NCI-H1417 treated with DMSO at 0.1 percent for 48 hours (cell line): Measurements from ENCODE around the gene DUSP16.
"Not testable (repeated sequence)": the region's sequence is repeated elsewhere in the genome, so short reads cannot be mapped to it uniquely, and the experiment has no call there.

Experiments used
- DNase-seq: peaks from one replicate; lab custom pipeline; 2025; lab: John Stamatoyannopoulos, UW

The DUSP16 gene

GRCh38 chr12:12520273-12520672 is 42.4 kb downstream of the DUSP16 start:
- DNase-seq, result no peak

DNA sequence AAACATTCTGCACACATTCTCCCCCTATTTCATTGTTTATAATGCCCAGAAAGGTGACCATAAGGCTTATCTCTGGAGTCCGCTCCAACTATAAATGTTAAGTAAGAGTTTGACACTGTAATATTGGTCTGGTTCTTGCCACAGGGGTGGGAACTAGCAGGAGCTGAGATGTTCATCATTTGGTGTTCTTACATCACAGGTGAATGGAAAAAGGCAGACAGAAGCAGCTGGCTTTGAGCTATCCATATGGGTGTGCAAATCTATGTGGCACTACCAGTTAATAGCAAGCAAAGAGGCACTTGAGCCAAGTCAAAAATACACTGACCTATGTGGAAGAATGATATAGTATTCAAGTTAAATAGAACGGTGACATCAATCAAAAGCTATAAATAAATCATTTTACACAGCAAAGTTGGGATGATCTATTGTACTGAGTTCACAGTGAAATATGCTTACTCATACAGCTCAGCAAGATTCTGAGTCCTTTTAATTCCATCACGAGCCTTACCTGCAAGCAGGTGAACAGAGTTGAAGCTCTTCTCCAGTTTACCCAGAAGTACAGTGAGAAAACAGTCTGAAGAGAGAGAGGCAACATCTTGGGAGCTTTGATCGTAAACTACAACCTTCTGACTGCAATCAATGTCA is 43.2 kb downstream of the DUSP16 start:
- no peak for DNase-seq

DNA sequence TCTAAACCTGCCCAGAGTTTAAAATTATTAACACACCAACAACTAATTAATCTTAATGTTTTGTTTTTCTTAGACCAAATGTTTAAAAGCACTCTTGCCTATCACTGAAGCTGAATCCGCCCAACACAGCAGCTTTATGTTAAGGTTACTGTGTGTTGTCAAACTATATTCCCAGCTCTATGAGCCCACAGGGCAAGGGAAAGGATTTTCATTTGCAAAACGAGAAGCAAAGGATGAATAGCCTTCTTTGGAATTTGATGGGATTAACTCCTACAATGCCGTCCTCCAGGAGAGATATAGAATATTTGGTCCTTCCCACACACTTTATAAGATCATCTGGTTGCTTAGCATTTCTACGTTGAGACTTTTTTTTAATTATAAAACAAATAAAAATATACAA is 43.7 kb downstream of the DUSP16 start:
- DNase-seq, result no peak

DNA sequence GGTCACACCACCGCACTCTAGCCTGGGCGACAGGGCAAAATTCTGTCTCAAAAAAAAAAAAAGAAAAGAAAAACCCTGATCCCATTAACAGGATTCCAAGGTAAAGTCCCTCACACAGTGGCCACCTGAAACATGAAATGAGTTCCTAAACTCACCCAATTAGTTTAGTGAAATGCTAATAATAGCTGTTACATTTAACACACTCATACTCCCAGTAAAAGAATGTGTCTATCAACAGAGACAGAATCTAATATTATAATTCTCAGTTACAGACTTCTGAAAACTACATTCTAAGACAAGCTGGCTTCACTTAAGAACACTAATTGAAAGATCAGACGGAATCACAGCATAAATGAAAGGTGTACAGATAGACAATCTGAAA is 44.2 kb downstream of the DUSP16 start:
- no peak for DNase-seq

GRCh38 chr12:12513416-12514006 is 49.2 kb downstream of the DUSP16 start:
- DNase-seq, result no peak

DNA sequence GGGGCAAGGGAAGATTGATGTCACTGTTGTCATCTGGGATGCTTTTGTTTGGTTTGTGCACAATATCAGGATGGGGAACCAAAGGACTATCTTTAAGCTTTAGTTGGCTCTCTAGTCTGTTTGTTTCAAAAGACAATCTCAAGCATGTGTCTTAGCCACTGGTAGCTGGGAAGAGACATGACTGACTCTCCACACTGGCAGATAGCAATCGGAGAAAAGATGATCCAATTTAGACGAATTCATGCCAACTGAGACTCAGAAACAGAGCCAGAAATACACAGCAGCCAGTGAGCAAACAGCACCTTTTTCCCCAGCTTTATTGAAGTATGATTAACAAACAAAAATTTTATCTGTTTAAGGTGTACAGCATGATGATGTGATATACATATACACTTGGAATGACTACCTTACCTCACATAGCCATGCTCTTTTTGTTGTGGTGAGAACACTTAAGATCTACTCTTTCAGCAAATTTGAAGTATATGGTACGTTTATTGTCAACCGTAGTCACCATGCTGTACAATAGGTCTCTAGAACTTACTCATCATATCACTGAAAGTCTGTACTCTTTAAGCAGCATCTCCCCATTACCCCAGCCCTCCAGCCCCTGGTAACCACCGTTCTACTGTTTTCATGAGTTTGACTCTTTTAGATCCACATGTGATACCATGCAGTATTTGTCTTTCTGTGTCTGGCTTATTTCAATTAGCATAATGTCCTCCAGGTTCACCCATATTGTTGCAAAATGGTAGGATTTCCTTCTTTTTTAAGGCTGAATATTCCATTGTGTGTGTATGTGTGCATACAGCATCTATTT is 50.6 kb downstream of the DUSP16 start:
- no peak for DNase-seq

GRCh38 chr12:12511021-12511783 is 51.5 kb downstream of the DUSP16 start:
- no peak for DNase-seq

DNA sequence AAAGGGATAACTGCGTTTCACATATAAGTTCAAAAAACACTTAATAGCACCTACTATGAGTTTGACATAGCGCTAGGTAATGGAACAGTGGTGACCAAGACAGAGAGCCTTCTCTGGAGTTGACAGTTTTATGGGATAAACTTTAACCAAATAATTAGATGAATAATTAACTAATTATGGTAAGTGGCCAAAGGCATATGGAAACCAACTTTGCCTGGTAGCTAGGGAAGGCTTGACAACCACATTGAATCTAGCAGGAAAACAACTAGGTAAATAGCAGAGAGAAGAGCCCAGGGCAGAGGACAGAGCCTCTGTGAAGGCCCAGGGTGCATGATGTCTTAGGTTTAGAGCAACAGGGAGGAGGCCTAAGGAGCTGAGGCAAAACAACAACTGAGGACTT is 52.1 kb downstream of the DUSP16 start:
- no peak for DNase-seq

DNA sequence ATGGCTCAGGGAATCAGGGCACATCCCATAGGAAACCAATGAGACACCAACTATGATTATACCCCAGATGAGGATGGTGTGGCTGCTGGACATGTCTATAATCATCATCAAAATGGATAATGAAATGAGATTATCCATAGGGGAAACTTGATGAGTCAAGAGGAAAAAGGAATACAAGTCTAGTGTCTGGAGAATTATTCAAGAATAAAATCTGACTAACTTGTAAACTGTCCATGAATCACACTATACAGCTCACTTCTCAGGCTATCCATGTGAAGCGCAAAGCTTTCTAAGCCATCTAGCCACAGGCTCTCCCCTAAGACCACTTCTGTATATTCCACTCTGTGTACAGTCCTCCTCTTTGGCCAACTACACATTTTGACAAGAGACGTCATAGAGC is 52.5 kb downstream of the DUSP16 start:
- DNase-seq, result no peak

DNA sequence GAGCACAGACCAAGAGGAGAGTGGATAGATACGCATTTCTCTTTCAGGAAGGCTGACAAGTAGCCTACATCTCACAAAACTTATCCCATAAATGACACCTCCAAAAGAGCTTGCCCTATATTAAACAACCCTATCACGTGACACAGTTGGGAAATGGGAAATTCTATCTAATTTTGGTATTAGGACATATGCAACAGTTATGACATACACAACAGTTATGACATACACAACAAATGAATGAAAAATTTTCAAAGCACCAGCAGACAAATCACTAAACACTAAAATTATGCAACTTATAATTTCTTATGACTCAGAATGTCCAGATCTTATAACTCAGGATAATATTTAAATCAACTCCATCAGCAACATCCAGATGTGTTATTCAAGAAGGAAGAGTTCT is 54.1 kb downstream of the DUSP16 start:
- DNase-seq, result no peak

- DNase-seq, result no peak
Observed at GRCh38 chr12:12507121-12507520, 55.5 kb downstream of the DUSP16 start.

GRCh38 chr12:12506496-12506890 is 56.2 kb downstream of the DUSP16 start:
- no peak for DNase-seq

GRCh38 chr12:12505544-12506495 is 56.8 kb downstream of the DUSP16 start:
- no peak for DNase-seq

GRCh38 chr12:12503384-12504078 is 59.1 kb downstream of the DUSP16 start:
- DNase-seq, result no peak

- DNase-seq, result no peak
Observed at GRCh38 chr12:12502815-12503151, 59.9 kb downstream of the DUSP16 start.

GRCh38 chr12:12502130-12502814 is 60.4 kb downstream of the DUSP16 start:
- DNase-seq, result not testable (repeated sequence)

DNA sequence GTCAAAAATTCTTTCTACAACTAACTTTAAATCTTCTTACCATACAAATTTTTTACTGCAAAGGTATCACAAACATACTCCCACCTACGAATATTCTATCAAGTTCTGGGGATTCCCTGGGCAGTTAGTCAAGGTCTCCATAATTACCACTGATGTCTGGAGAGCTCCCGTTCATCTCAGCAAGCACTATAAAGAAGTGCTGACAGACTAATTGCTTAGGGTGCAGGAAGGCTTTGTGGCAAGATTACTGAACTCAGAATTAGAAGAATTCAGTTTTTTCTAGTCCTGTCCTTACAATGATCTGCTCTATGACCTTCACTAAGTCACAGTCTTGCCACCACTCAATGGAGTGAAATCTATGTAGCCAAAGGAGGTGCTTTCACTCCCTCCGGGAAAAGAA is 61.5 kb downstream of the DUSP16 start:
- DNase-seq, result no peak

GRCh38 chr12:12499909-12500604 is 62.6 kb downstream of the DUSP16 start:
- no peak for DNase-seq

DNA sequence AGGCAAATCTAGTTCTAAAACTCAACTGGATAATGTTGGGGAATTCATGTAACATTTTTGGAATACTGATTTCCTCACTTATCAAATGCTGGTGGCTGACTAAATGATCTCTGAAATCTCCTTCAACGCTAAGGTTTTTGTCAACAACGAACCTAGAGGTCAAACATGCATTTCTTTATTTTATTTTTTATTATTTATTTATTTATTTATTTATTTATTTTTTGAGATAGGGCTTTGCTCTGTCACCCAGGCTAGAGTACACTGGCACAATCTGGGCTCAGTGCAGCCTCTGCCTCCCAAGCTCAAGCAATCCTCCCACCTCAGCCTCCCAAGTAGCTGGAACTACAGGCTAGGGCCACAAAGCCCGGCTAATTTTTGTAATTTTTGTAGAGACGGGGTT is 64.5 kb downstream of the DUSP16 start:
- DNase-seq, result no peak

GRCh38 chr12:12495536-12495935 is 67.1 kb downstream of the DUSP16 start:
- DNase-seq, result no peak
